GM12892 (cell line): ENCODE data around the gene PRDM15.

ENCODE experiments used
- POLR2A ChIP-seq: IDR thresholded peaks from 2 replicates; pipeline ENCODE4 v1.6.1; 2011; ENCODE audit warnings: low read depth, low read length, control low read depth
- POLR2AphosphoS5 ChIP-seq: IDR thresholded peaks from 2 replicates; pipeline ENCODE4 v1.6.1; 2011; ENCODE audit warnings: low read depth, low read length, control low read depth
- TAF1 ChIP-seq: IDR thresholded peaks from 2 replicates; pipeline ENCODE4 v1.6.1; 2011; ENCODE audit warnings: low read depth, mild to moderate bottlenecking, control low read depth, low read length, borderline replicate concordance

GRCh38 chr21:41776778-41777177 lies 102.4 kb downstream of the PRDM15 start:
- TF ChIP-seq POLR2A (no peak), POLR2AphosphoS5 (no peak), TAF1 (no peak)
